Kidney glomerular epithelial cell (primary cell): ENCODE measurements around the gene SMC4.
A peak's percentile ranks its signal among the peaks of the same experiment; 100 is the strongest.

ENCODE experiments used
- DNase-seq: peaks from one replicate; lab custom pipeline; 2025; lab: John Stamatoyannopoulos, UW

Gene SMC4

DNA sequence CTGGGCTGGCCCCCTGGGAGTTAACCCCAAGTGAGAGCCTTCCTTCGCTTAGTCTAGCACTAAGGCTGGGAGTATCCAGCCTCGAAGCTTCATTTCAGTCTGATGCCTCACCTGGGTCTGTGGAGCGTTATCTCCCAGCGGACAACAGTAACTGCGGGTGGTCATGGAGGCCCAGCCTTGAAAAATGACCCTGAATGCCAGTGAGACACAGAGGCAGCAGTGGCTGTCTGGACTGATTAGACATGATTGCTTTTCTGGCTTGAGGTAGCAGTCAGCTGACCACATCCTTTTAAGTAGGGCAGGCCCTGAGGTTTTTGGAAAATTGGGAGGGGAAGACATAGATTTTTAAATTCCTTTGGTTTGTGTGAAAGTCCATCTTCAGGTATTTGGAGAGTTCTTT is 78.3 kb downstream of the SMC4 start:
- no peak for DNase-seq

DNA sequence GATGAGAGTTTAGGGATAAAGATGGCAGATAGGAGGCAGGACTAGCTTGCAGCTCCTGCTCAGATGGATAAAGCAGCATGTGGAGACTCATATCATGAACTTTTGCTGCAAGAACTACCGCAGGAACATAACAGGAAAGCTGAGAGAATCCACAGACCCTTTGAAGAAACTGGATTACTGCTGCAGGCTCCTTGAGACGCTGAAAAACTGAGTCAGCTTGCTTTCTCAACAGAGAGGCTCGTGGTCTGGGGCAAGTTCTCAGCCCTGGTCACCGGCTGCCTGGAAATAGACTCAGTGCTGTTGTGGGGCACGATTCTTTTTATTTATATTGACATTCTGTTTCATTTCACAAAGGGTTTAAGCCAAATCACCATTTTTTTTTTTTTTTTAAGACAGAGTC is 78.9 kb downstream of the SMC4 start:
- no peak for DNase-seq

DNA sequence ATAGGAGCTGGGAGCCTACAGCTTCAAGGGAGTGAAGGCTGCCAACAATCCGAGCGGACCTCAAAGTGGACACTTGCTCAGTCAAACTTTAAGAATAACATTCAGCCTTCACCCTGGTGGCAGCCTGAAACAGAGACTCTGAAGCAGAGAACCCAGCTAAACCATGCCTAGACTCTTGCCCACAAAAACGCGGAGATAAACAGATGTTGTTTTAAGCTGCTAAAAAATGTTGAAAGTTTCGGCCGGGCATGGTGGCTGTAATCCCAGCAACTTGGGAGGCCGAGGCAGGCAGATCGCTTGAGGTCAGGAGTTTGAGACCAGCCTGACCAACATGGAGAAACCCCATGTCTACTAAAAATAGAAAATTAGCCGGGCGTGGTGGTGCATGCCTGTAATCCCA is 79.9 kb downstream of the SMC4 start:
- no peak for DNase-seq

DNA sequence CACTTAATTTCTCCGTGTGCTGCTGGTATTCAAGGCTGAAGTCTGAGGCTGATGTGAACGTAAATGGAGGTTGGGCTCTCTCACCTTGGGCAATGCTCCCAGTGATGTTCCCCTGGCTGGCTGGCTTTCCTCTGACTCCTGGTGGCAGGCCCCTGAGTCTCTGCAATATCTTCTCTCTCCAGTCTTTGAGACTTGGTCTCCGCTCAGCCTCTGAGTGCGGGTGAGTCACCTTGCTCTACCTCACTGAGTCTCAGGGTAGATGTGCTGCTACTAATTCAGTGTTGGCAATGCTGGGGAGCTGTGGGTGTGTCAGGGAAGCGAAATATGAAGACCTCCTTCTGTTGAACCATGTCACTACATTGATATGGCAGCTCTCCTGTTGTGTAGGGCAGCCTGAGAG is 81.5 kb downstream of the SMC4 start:
- peak; percentile 22 for DNase-seq

DNA sequence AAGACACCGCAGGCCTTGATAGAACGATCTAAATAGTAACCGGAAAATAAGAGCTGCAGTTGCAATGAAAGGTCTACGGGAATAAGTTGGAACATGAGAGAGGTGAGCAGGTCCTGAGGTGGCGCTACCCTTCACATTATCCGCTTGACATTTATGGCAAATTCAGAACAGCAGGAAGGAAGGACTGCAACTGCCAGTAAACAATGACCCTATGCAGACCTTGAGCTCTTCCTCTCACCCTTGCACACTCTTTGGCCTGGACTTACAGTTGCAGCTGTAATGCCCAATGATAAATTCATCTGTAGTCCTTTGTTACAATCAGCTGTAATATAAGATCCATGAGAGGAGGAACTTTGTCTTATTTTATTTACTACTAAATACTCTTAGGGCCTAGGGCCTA is 82.4 kb downstream of the SMC4 start:
- DNase-seq = no peak

DNA sequence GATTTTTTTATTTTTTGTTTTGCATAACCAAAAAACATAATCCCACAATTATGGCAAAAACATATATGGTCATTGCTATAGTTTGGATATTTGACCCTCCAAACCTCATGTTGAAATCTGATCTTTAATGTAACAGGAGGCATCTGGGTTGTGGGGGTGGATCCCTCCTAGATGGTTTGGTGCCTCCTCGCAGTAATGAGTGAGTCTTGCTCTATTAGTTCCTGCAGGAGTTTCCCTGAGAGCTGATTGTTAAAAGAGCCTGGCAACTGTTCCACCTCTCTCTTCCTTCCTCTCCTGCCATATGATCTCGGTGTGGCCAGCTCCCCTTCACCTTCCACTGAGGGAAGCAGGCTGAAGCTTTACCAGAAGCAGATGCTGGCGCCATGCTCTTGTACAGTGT is 83.3 kb downstream of the SMC4 start:
- DNase-seq = no peak
